IMR-90 (cell line): Measurements from ENCODE around the gene CCM2.

Source experiments
- MAZ ChIP-seq: IDR thresholded peaks from 2 replicates; pipeline ENCODE4 v1.6.1; 2012; ENCODE audit warnings: low read depth, mild to moderate bottlenecking, low read length, improper control_type of control experiment, moderate library complexity, borderline replicate concordance
- POLR2A ChIP-seq: IDR thresholded peaks from 2 replicates; pipeline ENCODE4 v1.6.1; 2012; ENCODE audit warnings: mild to moderate bottlenecking, low read depth, low read length
- USF2 ChIP-seq: fragments of 150-350 bp; IDR thresholded peaks from 2 replicates; pipeline ENCODE4 v1.6.1; 2017; ENCODE audit warnings: mild to moderate bottlenecking, antibody characterized with exemption, low read length, low read depth
- TF ChIP-seq, protein P1 (sequence below): conservative IDR thresholded peaks from 2 replicates; pipeline ENCODE4 v1.5.1; 2012; ENCODE audit warnings: mild to moderate bottlenecking, low read depth, low read length, improper control_type of control experiment

- no peak for TF ChIP-seq MAZ
- TF ChIP-seq, protein P1, sequence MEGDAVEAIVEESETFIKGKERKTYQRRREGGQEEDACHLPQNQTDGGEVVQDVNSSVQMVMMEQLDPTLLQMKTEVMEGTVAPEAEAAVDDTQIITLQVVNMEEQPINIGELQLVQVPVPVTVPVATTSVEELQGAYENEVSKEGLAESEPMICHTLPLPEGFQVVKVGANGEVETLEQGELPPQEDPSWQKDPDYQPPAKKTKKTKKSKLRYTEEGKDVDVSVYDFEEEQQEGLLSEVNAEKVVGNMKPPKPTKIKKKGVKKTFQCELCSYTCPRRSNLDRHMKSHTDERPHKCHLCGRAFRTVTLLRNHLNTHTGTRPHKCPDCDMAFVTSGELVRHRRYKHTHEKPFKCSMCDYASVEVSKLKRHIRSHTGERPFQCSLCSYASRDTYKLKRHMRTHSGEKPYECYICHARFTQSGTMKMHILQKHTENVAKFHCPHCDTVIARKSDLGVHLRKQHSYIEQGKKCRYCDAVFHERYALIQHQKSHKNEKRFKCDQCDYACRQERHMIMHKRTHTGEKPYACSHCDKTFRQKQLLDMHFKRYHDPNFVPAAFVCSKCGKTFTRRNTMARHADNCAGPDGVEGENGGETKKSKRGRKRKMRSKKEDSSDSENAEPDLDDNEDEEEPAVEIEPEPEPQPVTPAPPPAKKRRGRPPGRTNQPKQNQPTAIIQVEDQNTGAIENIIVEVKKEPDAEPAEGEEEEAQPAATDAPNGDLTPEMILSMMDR, result no peak
- no peak for TF ChIP-seq USF2
- no peak for TF ChIP-seq POLR2A
Observed at GRCh38 chr7:45107356-45107755, 107.4 kb downstream of the CCM2 start.
